ENCODE results near the gene COG5. TPM values are rescaled to one million over a fixed set of nuclear protein-coding genes. Genes with fewer than 3 reads are reported as not detected.

Gene COG5
- total and polyA plus RNA-seq, 9 of the 15 experiments (the other 6 are each of a cell fraction or from before 2014, with no cell fraction given) = 15.3 to 75.1 (median 56.4) TPM

DNA sequence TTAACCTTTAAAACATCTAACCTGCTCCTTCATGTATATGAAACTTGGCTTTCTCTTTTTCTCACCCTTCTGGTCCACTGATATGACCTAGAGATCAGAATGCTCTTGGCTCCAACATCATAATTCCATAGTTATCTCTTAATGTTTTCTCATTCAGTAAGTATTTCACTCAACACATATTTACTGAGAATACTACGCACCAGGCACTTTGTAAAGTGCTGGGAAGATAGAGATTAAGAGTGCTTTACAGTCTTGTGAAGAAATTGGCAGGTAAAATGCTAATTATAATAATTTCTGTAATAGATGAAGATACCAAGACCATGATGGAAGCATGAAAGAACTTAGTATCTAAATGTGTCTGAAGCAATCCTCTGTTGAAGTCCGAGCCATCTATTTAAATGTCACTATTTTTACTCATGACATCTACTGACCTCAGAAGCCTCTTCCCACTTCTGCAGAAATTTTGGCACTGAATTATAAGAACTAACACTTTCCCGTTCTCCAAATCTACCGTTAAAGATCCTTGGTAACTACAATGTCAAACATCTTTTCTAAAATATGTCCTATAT is 278.7 kb downstream of the COG5 start:
- Histone ChIP-seq H3K27me3 (ENCODE audit: control insufficient read depth in 2 of 2, insufficient read depth in 2 of 2, low read length in 2 of 2) (no peaks in the 10 kb centered on the region), H3K4me3 (no peak overlapping the region), H3K79me2 (ENCODE audit: control insufficient read depth, insufficient read depth, low read length) (no peaks in the 10 kb centered on the region), H3K4me1 (replicated peaks in 1 of 2; ENCODE audit: control insufficient read depth in 2 of 2, insufficient read depth in 2 of 2, low read length in 2 of 2) (no peaks in the 10 kb centered on the region; a peak in 1 of 5 replicates), H3K27ac (ENCODE audit: extremely low read depth, low read depth, low read length) (no peak overlapping the region), H3K36me3 (ENCODE audit: control insufficient read depth, insufficient read depth, low read length) (peaks cover 3% of the 10 kb centered on the region; the same call in 2 of the 3 replicates), H3K4me2 (ENCODE audit: insufficient read depth, low read length) (no peak overlapping the region), H2AFZ (ENCODE audit: low read depth, low read length) (no peak overlapping the region), H3K9me1 (ENCODE audit: control insufficient read depth, insufficient read depth, low read length) (no peaks in the 10 kb centered on the region), H3K9me3 (replicated peaks; ENCODE audit: control insufficient read depth, insufficient read depth, low read depth, low read length) (no peaks in the 10 kb centered on the region), H4K20me1 (replicated peaks; ENCODE audit: control insufficient read depth, insufficient read depth, low read length) (no peaks in the 10 kb centered on the region), H3K9ac (ENCODE audit: insufficient read depth in 1 of 2, low read depth in 2 of 2, low read length in 2 of 2) (no peak overlapping the region)
- DNase-seq (ENCODE audit: extremely low read depth in 1 of 4, low spot score in 3 of 4) = no peak
- FAIRE-seq = no peak
- POLR2A ChIA-PET = no interaction called here
- TF ChIP-seq, protein P1, sequence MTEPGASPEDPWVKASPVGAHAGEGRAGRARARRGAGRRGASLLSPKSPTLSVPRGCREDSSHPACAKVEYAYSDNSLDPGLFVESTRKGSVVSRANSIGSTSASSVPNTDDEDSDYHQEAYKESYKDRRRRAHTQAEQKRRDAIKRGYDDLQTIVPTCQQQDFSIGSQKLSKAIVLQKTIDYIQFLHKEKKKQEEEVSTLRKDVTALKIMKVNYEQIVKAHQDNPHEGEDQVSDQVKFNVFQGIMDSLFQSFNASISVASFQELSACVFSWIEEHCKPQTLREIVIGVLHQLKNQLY (CRISPR knock-in tag; conservative IDR thresholded peaks at IDR 0.05) = no peak
- TF ChIP-seq RFX5 (IDR thresholded peaks at IDR 0.05; ENCODE audit: low read depth, low read length) = no peak
- no peak for TF ChIP-seq JUNB (CRISPR knock-in tag; conservative IDR thresholded peaks at IDR 0.05)
- TF ChIP-seq MEF2A (IDR thresholded peaks at IDR 0.05; ENCODE audit: control insufficient read depth, low read depth, low read length) = no peak
- no peak for TF ChIP-seq ZNF699 (CRISPR knock-in tag; IDR thresholded peaks at IDR 0.05; ENCODE audit: insufficient replicate concordance)
- no peak for TF ChIP-seq ETV5 (CRISPR knock-in tag; IDR thresholded peaks at IDR 0.05; ENCODE audit: low read depth)
- TF ChIP-seq FOXJ3 (CRISPR knock-in tag; IDR thresholded peaks at IDR 0.05) = no peak
- no peak for TF ChIP-seq KAT8 (IDR thresholded peaks at IDR 0.05; ENCODE audit: low read depth)
- in situ Hi-C loops (cut with MboI) = no loop called here
- no TSS peak for BruUV-seq (replicated peaks)
- WGBS (ENCODE audit: insufficient coverage, low coverage, missing lambda C conversion rate) = 87% methylated on average over 4 of the region's 4 CpGs
- ATAC-seq = no peak
- CTCF ChIA-PET (ENCODE audit: low intra/inter-chr PET ratio) = no interaction called here
- intact Hi-C loops (cut with micrococcal nuclease) = no loop called here
